ENCODE measurements around the gene SLC4A8. TPM values are rescaled to one million over a fixed set of nuclear protein-coding genes. Genes with fewer than 3 reads are reported as not detected.

Gene SLC4A8
- total RNA-seq, 1 donor from 2014 or later = 5.2 TPM

DNA sequence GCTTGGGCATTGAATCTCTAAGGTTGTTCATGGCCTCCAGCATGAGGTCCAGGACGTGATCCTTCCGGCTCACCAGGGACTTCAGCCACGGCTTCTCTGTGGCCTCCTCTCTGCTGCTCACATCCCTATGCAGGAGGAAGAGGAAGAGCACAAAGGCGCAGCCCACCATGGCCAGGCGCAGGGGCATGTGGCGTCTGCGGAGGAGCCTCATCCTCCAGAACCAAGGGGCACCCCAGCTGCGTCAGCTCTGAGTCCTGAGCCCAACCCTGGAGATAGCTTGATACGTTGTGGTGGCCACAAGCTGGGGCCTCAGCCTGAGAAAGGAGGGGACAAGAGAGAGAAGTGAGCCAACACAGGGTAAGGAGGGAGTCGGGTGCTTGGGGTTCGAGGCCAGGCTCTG, 45.1 kb upstream of the SLC4A8 start:
- H3K9me3 Mint-ChIP-seq = no peaks in the 10 kb centered on the region
- TF ChIP-seq, protein P1, sequence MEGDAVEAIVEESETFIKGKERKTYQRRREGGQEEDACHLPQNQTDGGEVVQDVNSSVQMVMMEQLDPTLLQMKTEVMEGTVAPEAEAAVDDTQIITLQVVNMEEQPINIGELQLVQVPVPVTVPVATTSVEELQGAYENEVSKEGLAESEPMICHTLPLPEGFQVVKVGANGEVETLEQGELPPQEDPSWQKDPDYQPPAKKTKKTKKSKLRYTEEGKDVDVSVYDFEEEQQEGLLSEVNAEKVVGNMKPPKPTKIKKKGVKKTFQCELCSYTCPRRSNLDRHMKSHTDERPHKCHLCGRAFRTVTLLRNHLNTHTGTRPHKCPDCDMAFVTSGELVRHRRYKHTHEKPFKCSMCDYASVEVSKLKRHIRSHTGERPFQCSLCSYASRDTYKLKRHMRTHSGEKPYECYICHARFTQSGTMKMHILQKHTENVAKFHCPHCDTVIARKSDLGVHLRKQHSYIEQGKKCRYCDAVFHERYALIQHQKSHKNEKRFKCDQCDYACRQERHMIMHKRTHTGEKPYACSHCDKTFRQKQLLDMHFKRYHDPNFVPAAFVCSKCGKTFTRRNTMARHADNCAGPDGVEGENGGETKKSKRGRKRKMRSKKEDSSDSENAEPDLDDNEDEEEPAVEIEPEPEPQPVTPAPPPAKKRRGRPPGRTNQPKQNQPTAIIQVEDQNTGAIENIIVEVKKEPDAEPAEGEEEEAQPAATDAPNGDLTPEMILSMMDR (IDR thresholded peaks at IDR 0.05) = no peak

DNA sequence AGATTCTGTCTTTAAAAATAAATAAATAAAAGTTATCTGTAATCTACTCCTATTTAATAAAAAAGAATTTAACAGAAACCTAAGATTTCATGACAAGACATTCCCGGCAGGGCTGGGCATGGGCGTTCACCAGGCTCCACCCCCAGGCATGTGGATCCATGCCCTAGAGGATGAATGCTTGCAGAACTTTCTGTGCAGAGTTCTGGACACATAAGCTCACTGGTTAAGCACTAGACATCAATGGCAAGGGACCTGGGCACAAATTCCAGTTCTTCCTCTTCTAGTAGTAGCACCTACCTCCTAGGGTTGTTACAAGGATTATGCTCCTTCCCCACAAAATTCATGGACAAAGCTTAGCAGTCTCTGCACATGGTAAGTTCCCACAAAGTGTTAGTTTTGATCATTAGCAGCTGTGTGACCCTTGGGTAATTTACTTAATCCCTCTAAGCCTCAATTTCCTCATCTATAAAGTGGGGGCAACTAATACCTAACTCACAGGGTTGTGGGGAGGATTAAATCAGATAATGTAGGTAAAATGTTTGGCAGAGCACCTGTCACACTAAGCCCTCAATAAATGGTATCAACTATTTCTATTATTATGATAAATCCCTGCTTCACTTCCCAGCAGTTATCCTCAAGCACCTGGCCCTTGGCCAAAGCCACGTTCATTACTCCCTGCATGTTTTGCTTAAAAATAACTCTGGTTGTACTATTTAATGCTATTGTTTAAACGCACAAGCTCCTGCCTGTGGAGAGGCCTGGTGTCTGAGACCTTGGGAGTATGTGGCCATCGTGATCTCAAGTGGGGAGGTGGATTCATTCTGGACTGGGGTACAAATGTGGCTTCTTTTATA, 43.2 kb upstream of the SLC4A8 start:
- intact Hi-C loops (cut with micrococcal nuclease) = no loop called here
- ChIA-PET CTCF (no interaction called here), POLR2A (interaction anchor here (0.6 to 2.6 kb wide), 5 partner anchors 8 to 16 kb away, joined by 4 to 12 read pairs (median 6); partner anchors contain the start of gene GALNT6)
- H3K27me3 Mint-ChIP-seq = no peaks in the 10 kb centered on the region
- no peaks in the 10 kb centered on the region for H3K9me3 Mint-ChIP-seq
- H3K27ac Mint-ChIP-seq = no peak overlapping the region
- TF ChIP-seq, protein P1 (IDR thresholded peaks at IDR 0.05) = no peak
- DNase-seq (no peak), ATAC-seq (ENCODE audit: low read depth) (no peak)
- peaks cover 60% of the 10 kb centered on the region for H3K36me3 Mint-ChIP-seq (ENCODE audit: low read depth)
- peaks cover 33% of the 10 kb centered on the region for H3K4me1 Mint-ChIP-seq
- no peak overlapping the region for H3K4me3 Mint-ChIP-seq

More for the DNA sequence above, 45.1 kb upstream of the SLC4A8 start:
- ATAC-seq (ENCODE audit: low read depth) = no peak
- Mint-ChIP-seq H3K27me3 (no peaks in the 10 kb centered on the region), H3K36me3 (ENCODE audit: low read depth) (peaks cover 68% of the 10 kb centered on the region), H3K4me1 (peaks cover 33% of the 10 kb centered on the region), H3K4me3 (no peak overlapping the region), H3K27ac (no peak overlapping the region)
- DNase-seq = no peak
- intact Hi-C loops (cut with micrococcal nuclease) = no loop called here
- ChIA-PET CTCF (no interaction called here), POLR2A (interaction anchor here (0.5 to 2.6 kb wide), 2 partner anchors 11 to 63 kb away, joined by 4 to 7 read pairs; no protein-coding TSS in a partner anchor)

DNA sequence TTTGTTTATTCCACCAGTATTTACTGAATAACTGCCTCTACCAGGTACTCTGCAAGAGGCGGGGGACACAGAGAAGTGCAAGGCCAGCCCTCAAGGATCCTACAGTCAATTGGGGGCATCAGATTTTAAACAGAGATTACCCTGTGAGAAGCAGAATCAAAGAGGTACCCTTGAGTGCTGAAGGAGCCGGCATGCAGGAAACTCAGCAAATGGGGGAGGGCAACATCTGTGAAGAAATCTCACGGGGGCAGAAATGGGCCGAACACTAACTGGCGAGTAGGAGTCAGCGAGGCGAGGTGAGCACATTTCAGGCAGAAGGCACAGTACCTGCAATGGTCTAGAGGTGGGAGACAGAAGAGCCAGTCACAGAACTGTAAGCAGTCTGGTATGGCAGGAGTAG, 42.5 kb upstream of the SLC4A8 start:
- intact Hi-C loops (cut with micrococcal nuclease) = no loop called here
- DNase-seq (no peak), ATAC-seq (ENCODE audit: low read depth) (peak; percentile 28)
- Mint-ChIP-seq H3K27me3 (no peaks in the 10 kb centered on the region), H3K27ac (peak overlapping the region; percentile 4), H3K4me3 (no peak overlapping the region), H3K9me3 (no peaks in the 10 kb centered on the region), H3K36me3 (ENCODE audit: low read depth) (peaks cover 58% of the 10 kb centered on the region), H3K4me1 (peaks cover 33% of the 10 kb centered on the region)
- ChIA-PET POLR2A (interaction anchor here (1.7 kb wide), 1 partner anchor 9 kb away, joined by 5 read pairs; the partner anchor contains the start of gene GALNT6), CTCF (no interaction called here)
- TF ChIP-seq, protein P1 (IDR thresholded peaks at IDR 0.05) = no peak

DNA sequence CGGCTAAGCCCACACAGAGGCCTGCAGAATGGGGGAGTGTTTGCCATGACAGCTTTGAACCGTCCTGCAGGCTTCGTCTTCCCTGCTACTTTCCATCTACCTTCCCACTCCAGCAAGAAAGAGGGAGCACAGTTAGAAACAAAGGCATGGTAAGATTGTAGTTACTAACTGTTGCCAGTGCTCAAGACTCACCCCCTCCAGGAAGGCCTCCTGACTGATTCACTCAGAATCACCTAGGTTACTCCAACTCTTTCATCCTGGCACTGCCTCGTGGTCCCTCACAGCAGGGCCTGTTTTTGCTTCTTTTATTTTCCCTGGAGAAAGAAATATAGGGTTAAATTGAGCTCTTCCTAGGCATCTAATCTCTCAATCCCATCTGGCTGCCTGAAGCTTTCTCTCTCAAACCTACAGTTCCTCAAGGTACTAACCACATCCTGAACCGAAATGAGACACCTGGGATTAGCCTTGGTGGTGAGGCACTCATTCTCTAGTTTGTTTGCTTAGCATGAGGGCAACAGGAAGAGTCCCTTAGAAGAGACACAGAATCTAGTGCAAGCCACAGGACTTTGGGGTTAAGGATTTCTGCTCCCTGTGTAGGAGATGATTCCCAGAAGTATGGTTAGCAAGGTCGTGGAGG, 41.2 kb upstream of the SLC4A8 start:
- ChIA-PET POLR2A (interaction anchor here (0.6 to 1.7 kb wide), 3 partner anchors 8 to 57 kb away, joined by 4 to 5 read pairs (median 5); partner anchors contain the start of gene GALNT6), CTCF (interaction anchor here (1.2 kb wide), 1 partner anchor 14 kb away, joined by 5 read pairs; no protein-coding TSS in a partner anchor)
- intact Hi-C loops (cut with micrococcal nuclease) = no loop called here
- Mint-ChIP-seq H3K4me1 (peaks cover 44% of the 10 kb centered on the region), H3K4me3 (no peak overlapping the region), H3K36me3 (ENCODE audit: low read depth) (peaks cover 48% of the 10 kb centered on the region), H3K27ac (peak overlapping the region; percentile 31), H3K27me3 (no peaks in the 10 kb centered on the region), H3K9me3 (no peaks in the 10 kb centered on the region)
- no peak for DNase-seq
- TF ChIP-seq, protein P1 (IDR thresholded peaks at IDR 0.05) = no peak
- ATAC-seq (ENCODE audit: low read depth) = no peak

DNA sequence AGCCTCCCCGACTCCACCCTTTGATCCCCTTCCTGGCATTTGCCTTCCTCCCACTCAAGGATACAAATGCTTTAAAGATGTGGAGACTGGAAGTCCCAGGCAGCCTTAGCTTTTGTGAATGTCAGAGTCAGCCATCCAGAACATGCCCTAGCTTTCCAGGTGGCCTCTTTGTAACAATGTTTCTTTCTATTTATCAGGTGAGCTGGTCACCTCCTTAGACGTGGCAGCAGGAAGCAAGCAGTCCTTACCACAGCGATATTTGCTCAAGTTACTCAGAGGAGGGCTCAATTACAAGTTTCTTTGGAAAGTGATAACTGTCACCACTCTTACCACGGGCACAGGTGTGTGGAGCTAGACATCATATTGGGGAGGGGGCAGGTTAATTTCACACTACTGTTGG, 38.3 kb upstream of the SLC4A8 start:
- ATAC-seq (ENCODE audit: low read depth) (no peak), DNase-seq (no peak)
- no peaks in the 10 kb centered on the region for H3K27me3 Mint-ChIP-seq
- no peaks in the 10 kb centered on the region for H3K9me3 Mint-ChIP-seq
- intact Hi-C loops (cut with micrococcal nuclease) = no loop called here
- TF ChIP-seq, protein P1 (IDR thresholded peaks at IDR 0.05) = no peak
- H3K36me3 Mint-ChIP-seq (ENCODE audit: low read depth) = peaks cover 24% of the 10 kb centered on the region
- H3K27ac Mint-ChIP-seq = no peak overlapping the region
- peaks cover 63% of the 10 kb centered on the region for H3K4me1 Mint-ChIP-seq
- ChIA-PET POLR2A (interaction anchor here (0.7 kb wide), 1 partner anchor 92 kb away, joined by 4 read pairs; no protein-coding TSS in a partner anchor), CTCF (no interaction called here)
- no peak overlapping the region for H3K4me3 Mint-ChIP-seq

Data from activated B cell treated with CpG ODN at 0.5 μM for 24 hours (primary cell).